ENCODE data around the gene NPR1. TPM values are rescaled to one million over a fixed set of nuclear protein-coding genes. Genes with fewer than 3 reads are reported as not detected.
"Not testable (repeated sequence)": the region's sequence is repeated elsewhere in the genome, so short reads cannot be mapped to it uniquely, and the experiment has no call there.

NPR1 gene
- total RNA-seq, 1 donor from 2014 or later: 57.1 TPM

DNA sequence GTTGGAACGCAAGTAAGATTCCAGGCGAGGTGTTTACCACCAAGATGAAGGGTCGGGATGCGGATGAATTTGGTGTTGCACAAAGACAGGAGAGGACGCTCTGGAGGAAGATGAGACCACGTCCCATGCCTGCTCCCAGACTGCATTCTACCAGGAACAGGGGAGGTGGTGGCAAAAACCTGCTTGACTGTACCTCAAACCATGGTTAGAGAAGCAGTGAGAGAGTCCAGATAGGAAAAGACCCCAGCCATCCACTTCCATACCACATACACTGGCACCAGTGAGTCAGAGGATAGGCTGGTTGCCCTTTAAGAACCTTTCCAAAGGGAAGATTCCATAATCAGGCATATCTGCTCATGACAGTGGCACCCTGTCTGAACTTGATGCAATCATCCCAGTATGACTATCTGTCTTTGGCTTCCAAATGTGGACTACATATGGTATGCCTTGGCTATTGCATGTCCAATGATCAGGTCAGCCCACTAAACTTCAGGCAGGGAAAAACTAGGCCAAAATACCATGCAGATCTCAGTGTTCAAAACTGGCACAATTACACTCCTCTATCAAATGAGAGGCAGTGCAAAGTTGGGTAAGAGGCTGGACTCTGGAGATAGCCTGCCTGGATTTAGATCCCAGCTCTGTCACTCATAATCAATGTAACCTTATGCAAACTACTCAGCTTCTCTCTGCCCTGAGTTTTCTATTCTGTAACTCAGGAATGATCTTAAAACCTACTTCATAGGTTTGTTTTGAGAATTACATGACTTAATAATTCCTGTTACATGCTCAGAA lies 20.6 kb downstream of the NPR1 start:
- Mint-ChIP-seq H3K27me3 (ENCODE audit: unreplicated experiment) (peaks cover 2% of the 10 kb centered on the region), H3K4me1 (ENCODE audit: unreplicated experiment) (peaks cover 18% of the 10 kb centered on the region), H3K9me3 (ENCODE audit: unreplicated experiment) (no peaks in the 10 kb centered on the region), H3K4me3 (ENCODE audit: unreplicated experiment) (no peak overlapping the region), H3K36me3 (ENCODE audit: low read depth, unreplicated experiment) (no peaks in the 10 kb centered on the region), H3K27ac (ENCODE audit: unreplicated experiment) (peak overlapping the region; percentile 84)
- DNase-seq (ENCODE audit: low spot score): no peak
- TF ChIP-seq, protein P1, sequence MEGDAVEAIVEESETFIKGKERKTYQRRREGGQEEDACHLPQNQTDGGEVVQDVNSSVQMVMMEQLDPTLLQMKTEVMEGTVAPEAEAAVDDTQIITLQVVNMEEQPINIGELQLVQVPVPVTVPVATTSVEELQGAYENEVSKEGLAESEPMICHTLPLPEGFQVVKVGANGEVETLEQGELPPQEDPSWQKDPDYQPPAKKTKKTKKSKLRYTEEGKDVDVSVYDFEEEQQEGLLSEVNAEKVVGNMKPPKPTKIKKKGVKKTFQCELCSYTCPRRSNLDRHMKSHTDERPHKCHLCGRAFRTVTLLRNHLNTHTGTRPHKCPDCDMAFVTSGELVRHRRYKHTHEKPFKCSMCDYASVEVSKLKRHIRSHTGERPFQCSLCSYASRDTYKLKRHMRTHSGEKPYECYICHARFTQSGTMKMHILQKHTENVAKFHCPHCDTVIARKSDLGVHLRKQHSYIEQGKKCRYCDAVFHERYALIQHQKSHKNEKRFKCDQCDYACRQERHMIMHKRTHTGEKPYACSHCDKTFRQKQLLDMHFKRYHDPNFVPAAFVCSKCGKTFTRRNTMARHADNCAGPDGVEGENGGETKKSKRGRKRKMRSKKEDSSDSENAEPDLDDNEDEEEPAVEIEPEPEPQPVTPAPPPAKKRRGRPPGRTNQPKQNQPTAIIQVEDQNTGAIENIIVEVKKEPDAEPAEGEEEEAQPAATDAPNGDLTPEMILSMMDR (IDR thresholded peaks at IDR 0.05; ENCODE audit: unreplicated experiment): no peak

DNA sequence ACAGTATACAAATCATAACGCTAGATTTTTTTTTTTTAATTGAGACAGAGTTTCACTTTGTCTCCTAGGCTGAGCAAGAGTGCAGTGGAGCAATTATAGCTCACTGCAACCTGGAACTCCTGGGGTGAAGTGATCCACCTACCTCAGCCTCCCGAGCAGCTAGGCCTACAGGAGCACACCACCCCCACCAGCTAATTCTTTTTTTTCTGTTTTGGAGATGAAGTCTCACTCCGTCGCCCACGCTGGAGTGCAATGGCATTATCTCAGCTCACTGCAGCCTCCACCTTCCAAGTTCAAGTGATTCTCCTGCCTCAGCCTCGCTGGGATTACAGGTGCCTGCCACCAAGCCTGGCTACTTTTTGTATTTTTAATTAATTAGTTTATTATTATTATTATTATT lies 21.3 kb downstream of the NPR1 start:
- no peaks in the 10 kb centered on the region for H3K9me3 Mint-ChIP-seq (ENCODE audit: unreplicated experiment)
- TF ChIP-seq, protein P1 (IDR thresholded peaks at IDR 0.05; ENCODE audit: unreplicated experiment): no peak

DNA sequence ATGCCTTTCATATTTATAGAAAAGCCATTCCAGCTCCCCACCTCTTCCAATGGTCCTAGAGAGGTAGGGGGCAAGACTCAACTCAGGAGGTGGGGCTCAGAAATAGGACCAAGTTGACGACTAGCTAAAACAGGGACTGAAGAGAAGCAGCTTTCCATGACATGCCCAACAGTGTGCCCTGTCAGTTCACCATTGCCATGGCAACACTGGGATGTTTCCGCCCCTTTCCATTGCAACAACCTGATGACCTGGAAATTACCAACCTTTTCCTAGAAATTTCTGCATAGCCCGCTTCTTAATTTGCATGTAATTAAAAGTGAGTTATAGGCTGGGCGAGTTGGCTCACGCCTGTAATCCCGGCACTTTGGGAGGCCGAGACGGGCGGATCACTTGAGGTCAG lies 27.0 kb downstream of the NPR1 start:
- DNase-seq (ENCODE audit: low spot score): no peak
- TF ChIP-seq, protein P1 (IDR thresholded peaks at IDR 0.05; ENCODE audit: unreplicated experiment): no peak
- Mint-ChIP-seq H3K36me3 (ENCODE audit: low read depth, unreplicated experiment) (no peaks in the 10 kb centered on the region), H3K9me3 (ENCODE audit: unreplicated experiment) (no peaks in the 10 kb centered on the region), H3K27me3 (ENCODE audit: unreplicated experiment) (no peaks in the 10 kb centered on the region), H3K27ac (ENCODE audit: unreplicated experiment) (no peak overlapping the region), H3K4me1 (ENCODE audit: unreplicated experiment) (no peaks in the 10 kb centered on the region), H3K4me3 (ENCODE audit: unreplicated experiment) (no peak overlapping the region)

More for the DNA sequence above, 21.3 kb downstream of the NPR1 start:
- Mint-ChIP-seq H3K36me3 (ENCODE audit: low read depth, unreplicated experiment) (no peaks in the 10 kb centered on the region), H3K27me3 (ENCODE audit: unreplicated experiment) (peaks cover 2% of the 10 kb centered on the region), H3K4me1 (ENCODE audit: unreplicated experiment) (peaks cover 18% of the 10 kb centered on the region), H3K27ac (ENCODE audit: unreplicated experiment) (no peak overlapping the region), H3K4me3 (ENCODE audit: unreplicated experiment) (no peak overlapping the region)
- no peak for DNase-seq (ENCODE audit: low spot score)

DNA sequence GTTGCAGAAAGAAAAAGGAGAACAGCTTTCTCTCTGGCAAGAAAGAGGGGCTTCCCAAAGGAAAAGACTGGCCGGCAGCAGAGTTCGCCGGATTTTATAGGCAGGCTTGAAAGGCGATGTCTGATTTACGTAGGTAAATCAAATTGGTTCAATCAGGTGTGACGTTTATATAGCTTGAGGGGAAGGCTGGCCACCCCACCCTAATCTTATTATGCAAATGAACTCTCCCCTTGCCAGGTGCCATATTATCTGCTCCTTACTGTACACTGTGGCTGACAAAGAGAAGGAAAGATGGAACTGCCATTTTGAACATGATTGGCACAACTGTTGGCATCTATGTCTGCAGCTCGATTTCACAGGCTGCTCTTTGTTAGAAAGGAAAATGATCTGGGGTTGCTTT lies 32.5 kb downstream of the NPR1 start:
- H3K9me3 Mint-ChIP-seq (ENCODE audit: unreplicated experiment): no peaks in the 10 kb centered on the region
- no peak for DNase-seq (ENCODE audit: low spot score)
- peaks cover 2% of the 10 kb centered on the region for H3K27me3 Mint-ChIP-seq (ENCODE audit: unreplicated experiment)
- TF ChIP-seq, protein P1 (IDR thresholded peaks at IDR 0.05; ENCODE audit: unreplicated experiment): no peak
- no peak overlapping the region for H3K4me3 Mint-ChIP-seq (ENCODE audit: unreplicated experiment)
- no peaks in the 10 kb centered on the region for H3K4me1 Mint-ChIP-seq (ENCODE audit: unreplicated experiment)
- H3K36me3 Mint-ChIP-seq (ENCODE audit: low read depth, unreplicated experiment): no peaks in the 10 kb centered on the region
- H3K27ac Mint-ChIP-seq (ENCODE audit: unreplicated experiment): no peak overlapping the region

DNA sequence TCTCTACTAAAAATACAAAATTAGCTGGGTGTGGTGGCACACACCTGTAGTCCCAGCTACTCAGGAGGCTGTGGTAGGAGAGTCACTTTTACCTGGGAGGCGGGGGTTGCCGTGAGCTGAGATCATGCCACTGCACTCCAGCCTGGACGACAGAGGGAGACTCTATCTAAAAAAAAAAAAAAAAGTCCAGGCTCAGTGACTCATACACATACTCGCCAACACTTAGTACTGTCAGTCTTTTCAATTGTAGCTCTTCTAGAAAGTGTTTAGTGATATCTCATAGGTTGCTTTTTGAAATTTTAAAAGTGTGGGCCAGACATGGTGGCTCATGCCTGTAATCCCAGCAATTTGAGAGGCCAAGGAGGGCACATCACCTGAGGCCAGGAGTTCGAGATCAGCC lies 37.7 kb downstream of the NPR1 start:
- not testable (repeated sequence) for H3K4me3 Mint-ChIP-seq (ENCODE audit: unreplicated experiment); H3K4me1 Mint-ChIP-seq (ENCODE audit: unreplicated experiment); H3K9me3 Mint-ChIP-seq (ENCODE audit: unreplicated experiment); DNase-seq (ENCODE audit: low spot score); H3K27ac Mint-ChIP-seq (ENCODE audit: unreplicated experiment); H3K27me3 Mint-ChIP-seq (ENCODE audit: unreplicated experiment); H3K36me3 Mint-ChIP-seq (ENCODE audit: low read depth, unreplicated experiment)

Data from endothelial cell (in vitro differentiated cells).